Measurements from ENCODE around the gene NKAPD1. TPM values are rescaled to one million over a fixed set of nuclear protein-coding genes. Genes with fewer than 3 reads are reported as not detected.

The NKAPD1 gene
- total and polyA plus RNA-seq, 2 of the 4 experiments (the other 2 are of a cell fraction) = 8.4 to 17.2 TPM

DNA sequence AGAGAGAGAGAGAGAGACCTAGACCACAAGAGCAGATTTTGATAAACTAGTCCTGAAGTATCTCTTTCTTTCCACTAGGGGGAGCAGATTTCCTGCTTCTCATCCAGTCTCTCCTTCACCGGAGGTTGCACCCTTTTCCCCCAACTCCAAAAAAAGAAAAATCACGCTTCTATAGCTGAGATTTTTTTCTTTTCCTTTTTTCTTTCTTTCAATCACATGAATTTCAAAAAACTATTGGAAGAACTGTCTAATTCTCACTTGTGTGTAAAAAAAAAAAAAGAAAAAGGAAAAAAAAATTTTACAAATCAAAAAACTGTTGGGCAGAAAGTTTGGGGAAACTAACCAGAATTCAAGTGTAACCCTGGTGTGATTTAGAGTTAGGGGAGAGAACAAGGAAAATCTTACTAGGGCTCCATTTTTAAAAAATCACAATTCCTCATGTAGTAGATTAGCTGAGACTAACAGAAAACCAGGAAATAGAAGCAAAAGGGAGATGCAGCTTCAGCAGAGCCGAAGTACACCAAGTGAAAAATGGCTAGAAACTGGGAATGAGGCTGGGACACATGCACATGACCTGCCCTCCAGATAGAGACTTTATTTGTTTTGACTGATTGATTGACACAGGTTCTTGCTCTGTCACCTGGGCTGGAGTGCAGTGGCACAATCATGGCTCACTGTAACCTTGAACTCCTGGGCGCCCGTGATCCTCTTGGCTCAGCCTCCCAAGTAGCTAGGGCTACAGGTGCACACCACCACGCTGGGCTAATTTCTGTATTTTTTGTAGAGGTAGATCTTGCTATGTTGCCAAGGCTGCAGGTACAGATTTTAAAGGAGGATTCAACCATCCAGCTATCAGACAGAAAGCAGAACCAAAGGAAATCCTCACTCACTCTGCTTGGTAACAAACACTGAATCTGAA, 39.7 kb downstream of the NKAPD1 start:
- no peaks in the 10 kb centered on the region for H4K20me1 ChIP-seq (ENCODE audit: insufficient read depth, low read length)
- peak; percentile 69 for DNase-seq

More for the DNA sequence above, 39.7 kb downstream of the NKAPD1 start:
- H3K23ac ChIP-seq (ENCODE audit: low read depth, low read length) = no peak overlapping the region
- no peak for TF ChIP-seq MXI1 (IDR thresholded peaks at IDR 0.05; ENCODE audit: borderline replicate concordance, low read depth, low read length)
- TF ChIP-seq CHD1 (IDR thresholded peaks at IDR 0.05; ENCODE audit: low read depth, low read length) = no peak
- no peak for TF ChIP-seq NFE2L2 (IDR thresholded peaks at IDR 0.05; ENCODE audit: low read depth, low read length)
- TF ChIP-seq RCOR1 (IDR thresholded peaks at IDR 0.05; ENCODE audit: insufficient replicate concordance, low read length) = no peak
- TF ChIP-seq RAD21 (IDR thresholded peaks at IDR 0.05; ENCODE audit: low read length) = peak; percentile 75
- TF ChIP-seq, protein P1, sequence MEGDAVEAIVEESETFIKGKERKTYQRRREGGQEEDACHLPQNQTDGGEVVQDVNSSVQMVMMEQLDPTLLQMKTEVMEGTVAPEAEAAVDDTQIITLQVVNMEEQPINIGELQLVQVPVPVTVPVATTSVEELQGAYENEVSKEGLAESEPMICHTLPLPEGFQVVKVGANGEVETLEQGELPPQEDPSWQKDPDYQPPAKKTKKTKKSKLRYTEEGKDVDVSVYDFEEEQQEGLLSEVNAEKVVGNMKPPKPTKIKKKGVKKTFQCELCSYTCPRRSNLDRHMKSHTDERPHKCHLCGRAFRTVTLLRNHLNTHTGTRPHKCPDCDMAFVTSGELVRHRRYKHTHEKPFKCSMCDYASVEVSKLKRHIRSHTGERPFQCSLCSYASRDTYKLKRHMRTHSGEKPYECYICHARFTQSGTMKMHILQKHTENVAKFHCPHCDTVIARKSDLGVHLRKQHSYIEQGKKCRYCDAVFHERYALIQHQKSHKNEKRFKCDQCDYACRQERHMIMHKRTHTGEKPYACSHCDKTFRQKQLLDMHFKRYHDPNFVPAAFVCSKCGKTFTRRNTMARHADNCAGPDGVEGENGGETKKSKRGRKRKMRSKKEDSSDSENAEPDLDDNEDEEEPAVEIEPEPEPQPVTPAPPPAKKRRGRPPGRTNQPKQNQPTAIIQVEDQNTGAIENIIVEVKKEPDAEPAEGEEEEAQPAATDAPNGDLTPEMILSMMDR (conservative IDR thresholded peaks at IDR 0.05; ENCODE audit: low read depth, low read length) = peak; percentile 69
- peak; percentile 65 for TF ChIP-seq SMC3 (IDR thresholded peaks at IDR 0.05; ENCODE audit: low read depth, low read length)
- H4K8ac ChIP-seq (ENCODE audit: low read depth in 2 of 2, low read length in 2 of 2) = peak overlapping the region in 1 of 2 experiments; percentile 58; a peak in 1 of 4 replicates
- POLR2A ChIA-PET (ENCODE audit: unreplicated experiment) = interaction anchor here (0.7 kb wide), 1 partner anchor 1954 kb away, joined by 3 read pairs; no protein-coding TSS in a partner anchor
- dilution Hi-C loops (cut with HindIII; ENCODE audit: low sequenced_read_pairs, unreplicated experiment) = no loop called here
- no peaks in the 10 kb centered on the region for H3K36me3 ChIP-seq (ENCODE audit: control insufficient read depth, insufficient read depth, low read length)
- no TSS peak for BruUV-seq (replicated peaks)
- no peak overlapping the region for H2AFZ ChIP-seq (replicated peaks; ENCODE audit: low read length, poor library complexity)
- H3K18ac ChIP-seq (ENCODE audit: low read depth, low read length) = no peak overlapping the region
- H3K14ac ChIP-seq (replicated peaks; ENCODE audit: low read depth, low read length) = no peak overlapping the region
- H3K27me3 ChIP-seq (ENCODE audit: control insufficient read depth, insufficient read depth, low read length) = no peaks in the 10 kb centered on the region
- H3K4ac ChIP-seq (ENCODE audit: low read depth, low read length) = no peak overlapping the region
- no peak overlapping the region for H3K4me2 ChIP-seq (ENCODE audit: low read depth, low read length)
- no peaks in the 10 kb centered on the region for H3K79me1 ChIP-seq (ENCODE audit: low read depth in 1 of 2, low read length in 2 of 2)
- H2BK20ac ChIP-seq (ENCODE audit: low read depth, low read length) = peak overlapping the region; percentile 57; the same call in 1 of the 2 replicates
- no peak overlapping the region for H3K56ac ChIP-seq (ENCODE audit: extremely low read depth, insufficient read depth, low read length)
- H2AK5ac ChIP-seq (ENCODE audit: low read depth, low read length) = peak overlapping the region; percentile 44; the same call in 1 of the 2 replicates
- H2BK120ac ChIP-seq (ENCODE audit: low read depth, low read length) = no peak overlapping the region
- H4K91ac ChIP-seq (ENCODE audit: insufficient read depth, low read depth, low read length) = no peak overlapping the region; the same call in 1 of the 2 replicates
- no peaks in the 10 kb centered on the region for H3K4me1 ChIP-seq (ENCODE audit: control insufficient read depth, insufficient read depth, low read length)
- no peak overlapping the region for H3K27ac ChIP-seq (ENCODE audit: insufficient read depth, low read length)
- no peak overlapping the region for H3K4me3 ChIP-seq (ENCODE audit: insufficient read depth, low read depth, low read length)
- in situ Hi-C loops (cut with MboI; ENCODE audit: low sequenced_read_pairs) = loop anchor here (10.0 to 25.0 kb wide), 2 partner anchors 161 to 1174 kb away; no protein-coding TSS in a partner anchor
- H2AK9ac ChIP-seq (replicated peaks; ENCODE audit: low read depth, low read length, poor library complexity) = no peak overlapping the region
- no peaks in the 10 kb centered on the region for H3K9me3 ChIP-seq (ENCODE audit: control insufficient read depth, insufficient read depth, low read length)
- no peak overlapping the region for H2BK15ac ChIP-seq (ENCODE audit: low read depth, low read length)
- ATAC-seq (ENCODE audit: low read depth) = peak; percentile 84
- CTCF ChIA-PET = interaction anchor here (0.6 to 3.0 kb wide), 30 partner anchors 8 to 1074 kb away, joined by 3 to 26 read pairs (median 5); partner anchors contain the start of genes BCO2, SDHD and TIMM8B
- no peak overlapping the region for H3K9ac ChIP-seq (ENCODE audit: low read depth, low read length)
- no CpG with 5 or more reads among the region's 6 CpGs for WGBS, 2 experiments (ENCODE audit: extremely low coverage in 2 of 2, insufficient read length in 1 of 2)
- intact Hi-C loops (cut with micrococcal nuclease) = loop anchor here (1.0 to 10.0 kb wide), 4 partner anchors 62 to 1171 kb away; partner anchors contain the start of gene BCO2
- no peak overlapping the region for H2BK5ac ChIP-seq (ENCODE audit: low read depth, low read length, poor library complexity, severe bottlenecking)
- 0 out of 2 replicates have a peak overlapping the region, but pooled peaks have one; percentile 51 for H4K5ac ChIP-seq (ENCODE audit: low read depth, low read length)
- no peaks in the 10 kb centered on the region for H3K9me1 ChIP-seq (ENCODE audit: insufficient read depth, low read length)

Measured in IMR-90 (cell line).